GM19328 (cell line): ENCODE measurements around the gene TUBB3.
"Not testable (repeated sequence)": the region's sequence is repeated elsewhere in the genome, so short reads cannot be mapped to it uniquely, and the experiment has no call there.

ENCODE experiments used
- ATAC-seq: cut with Tn5 transposase; IDR thresholded peaks from one replicate; pipeline ENCODE4 v1.9.1; 2021; ENCODE audit warnings: mild to moderate bottlenecking, moderate library complexity; ENCODE audit not compliant: unreplicated experiment

The TUBB3 gene

GRCh38 chr16:89917773-89918452 lies 5.2 kb upstream of the TUBB3 start:
- no peak for ATAC-seq

GRCh38 chr16:89918453-89919347 lies 4.4 kb upstream of the TUBB3 start, which contains the start of gene MC1R:
Gene MC1R (plus strand): TSS chr16:89918862. CDS start chr16:89919259, 397 bp downstream.
- ATAC-seq, result no peak

GRCh38 chr16:89919535-89920406 lies 3.4 kb upstream of the TUBB3 start:
- no peak for ATAC-seq

- no peak for ATAC-seq
Observed at GRCh38 chr16:89920723-89921122, 2.4 kb upstream of the TUBB3 start.

- no peak for ATAC-seq
Observed at GRCh38 chr16:89921131-89921701, 1.9 kb upstream of the TUBB3 start.

- no peak for ATAC-seq
Observed at GRCh38 chr16:89921702-89922476, 1.3 kb upstream of the TUBB3 start.

- no peak for ATAC-seq
Observed at GRCh38 chr16:89922477-89922883, 662 bp upstream of the TUBB3 start.

- no peak for ATAC-seq
Observed at GRCh38 chr16:89923640-89924296, 626 bp downstream of the TUBB3 start.

GRCh38 chr16:89924297-89924924 lies 1.3 kb downstream of the TUBB3 start:
- ATAC-seq, result no peak

GRCh38 chr16:89924925-89925307 lies 1.8 kb downstream of the TUBB3 start:
- no peak for ATAC-seq

GRCh38 chr16:89925596-89926079 lies 2.5 kb downstream of the TUBB3 start:
- no peak for ATAC-seq

- no peak for ATAC-seq
Observed at GRCh38 chr16:89931305-89931896, 8.3 kb downstream of the TUBB3 start.

GRCh38 chr16:89931964-89932363 lies 8.8 kb downstream of the TUBB3 start:
- no peak for ATAC-seq

- ATAC-seq, result not testable (repeated sequence)
Observed at GRCh38 chr16:89934019-89934418, 10.9 kb downstream of the TUBB3 start.

GRCh38 chr16:89934611-89935553 lies 11.7 kb downstream of the TUBB3 start:
- no peak for ATAC-seq

GRCh38 chr16:89935620-89936019 lies 12.5 kb downstream of the TUBB3 start:
- ATAC-seq, result not testable (repeated sequence)

GRCh38 chr16:89936034-89936433 lies 12.9 kb downstream of the TUBB3 start:
- ATAC-seq, result no peak
